ENCODE measurements around the gene PADI1. TPM values are rescaled to one million over a fixed set of nuclear protein-coding genes. Genes with fewer than 3 reads are reported as not detected.

The PADI1 gene
- total and polyA plus RNA-seq, 3 donors from 2014 or later = 0.31 to 1.6 TPM; not detected in 1

DNA sequence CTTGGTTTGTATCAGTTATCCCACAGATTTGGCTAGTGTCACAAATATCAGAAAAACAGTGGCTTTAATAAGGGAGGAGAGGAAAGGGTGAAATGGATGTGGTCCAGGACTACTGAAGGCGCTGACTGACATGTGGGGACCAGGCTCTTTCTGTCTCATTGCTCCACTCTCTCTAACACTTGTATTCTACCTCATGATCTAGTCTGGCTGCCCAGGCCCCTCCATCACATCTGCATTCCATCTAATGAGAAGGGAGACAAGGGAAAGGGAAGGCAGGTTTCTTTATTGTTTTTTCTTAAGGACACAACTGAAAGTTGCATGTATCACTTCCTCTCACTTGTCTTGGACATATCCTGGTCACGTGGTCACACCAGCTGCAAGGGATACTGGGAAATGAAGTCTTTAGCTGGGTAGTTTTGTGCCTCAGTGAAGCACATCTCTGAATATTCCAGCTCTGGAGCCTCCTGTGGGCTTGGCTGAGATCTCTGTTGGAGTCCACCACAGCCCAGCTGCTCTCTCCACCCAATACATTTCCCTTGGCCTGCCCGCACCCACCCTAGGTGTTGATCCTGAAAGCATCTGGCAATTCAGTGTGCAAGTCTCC lies 43.7 kb upstream of the PADI1 start:
- no peak overlapping the region for H3K27ac ChIP-seq
- TF ChIP-seq, protein P1, sequence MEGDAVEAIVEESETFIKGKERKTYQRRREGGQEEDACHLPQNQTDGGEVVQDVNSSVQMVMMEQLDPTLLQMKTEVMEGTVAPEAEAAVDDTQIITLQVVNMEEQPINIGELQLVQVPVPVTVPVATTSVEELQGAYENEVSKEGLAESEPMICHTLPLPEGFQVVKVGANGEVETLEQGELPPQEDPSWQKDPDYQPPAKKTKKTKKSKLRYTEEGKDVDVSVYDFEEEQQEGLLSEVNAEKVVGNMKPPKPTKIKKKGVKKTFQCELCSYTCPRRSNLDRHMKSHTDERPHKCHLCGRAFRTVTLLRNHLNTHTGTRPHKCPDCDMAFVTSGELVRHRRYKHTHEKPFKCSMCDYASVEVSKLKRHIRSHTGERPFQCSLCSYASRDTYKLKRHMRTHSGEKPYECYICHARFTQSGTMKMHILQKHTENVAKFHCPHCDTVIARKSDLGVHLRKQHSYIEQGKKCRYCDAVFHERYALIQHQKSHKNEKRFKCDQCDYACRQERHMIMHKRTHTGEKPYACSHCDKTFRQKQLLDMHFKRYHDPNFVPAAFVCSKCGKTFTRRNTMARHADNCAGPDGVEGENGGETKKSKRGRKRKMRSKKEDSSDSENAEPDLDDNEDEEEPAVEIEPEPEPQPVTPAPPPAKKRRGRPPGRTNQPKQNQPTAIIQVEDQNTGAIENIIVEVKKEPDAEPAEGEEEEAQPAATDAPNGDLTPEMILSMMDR (IDR thresholded peaks at IDR 0.05) = no peak
- TF ChIP-seq POLR2A (IDR thresholded peaks at IDR 0.05) = no peak
- H3K27me3 ChIP-seq = no peaks in the 10 kb centered on the region
- no peaks in the 10 kb centered on the region for H3K36me3 ChIP-seq (ENCODE audit: low read depth, missing control alignments)
- peaks cover 2% of the 10 kb centered on the region for H3K4me1 ChIP-seq
- intact Hi-C loops (cut with DNase I; ENCODE audit: low total_unique reads) = no loop called here
- no peak for DNase-seq
- 69 to 87% methylated on average over 3 of the region's 3 CpGs for WGBS, 2 donors
- H3K9me3 ChIP-seq = no peaks in the 10 kb centered on the region
- H3K4me3 ChIP-seq = no peak overlapping the region

- 85 to 89% methylated on average over 20 of the region's 20 CpGs for WGBS, 2 donors
- intact Hi-C loops (cut with DNase I; ENCODE audit: low total_unique reads) = no loop called here
- H3K4me3 ChIP-seq = no peak overlapping the region
- no peaks in the 10 kb centered on the region for H3K4me1 ChIP-seq
- DNase-seq = no peak
- TF ChIP-seq, protein P1 (IDR thresholded peaks at IDR 0.05) = no peak
- H3K27me3 ChIP-seq = no peaks in the 10 kb centered on the region
- H3K27ac ChIP-seq = no peak overlapping the region
- H3K9me3 ChIP-seq = no peaks in the 10 kb centered on the region
- H3K36me3 ChIP-seq (ENCODE audit: low read depth, missing control alignments) = no peaks in the 10 kb centered on the region
These were observed 42.8 kb upstream of the PADI1 start for GRCh38 chr1:17161926-17162800.

- TF ChIP-seq, protein P1 (IDR thresholded peaks at IDR 0.05) = no peak
- no peak for TF ChIP-seq POLR2A (IDR thresholded peaks at IDR 0.05)
- Histone ChIP-seq H3K27me3 (no peaks in the 10 kb centered on the region), H3K27ac (no peak overlapping the region), H3K9me3 (no peaks in the 10 kb centered on the region), H3K4me3 (no peak overlapping the region), H3K4me1 (no peaks in the 10 kb centered on the region), H3K36me3 (ENCODE audit: low read depth, missing control alignments) (no peaks in the 10 kb centered on the region)
- intact Hi-C loops (cut with DNase I; ENCODE audit: low total_unique reads) = no loop called here
- 76 to 89% methylated on average over 3 to 7 of the region's 7 CpGs for WGBS, 2 donors
- no peak for DNase-seq
These were observed 42.0 kb upstream of the PADI1 start for GRCh38 chr1:17162941-17163340.

DNA sequence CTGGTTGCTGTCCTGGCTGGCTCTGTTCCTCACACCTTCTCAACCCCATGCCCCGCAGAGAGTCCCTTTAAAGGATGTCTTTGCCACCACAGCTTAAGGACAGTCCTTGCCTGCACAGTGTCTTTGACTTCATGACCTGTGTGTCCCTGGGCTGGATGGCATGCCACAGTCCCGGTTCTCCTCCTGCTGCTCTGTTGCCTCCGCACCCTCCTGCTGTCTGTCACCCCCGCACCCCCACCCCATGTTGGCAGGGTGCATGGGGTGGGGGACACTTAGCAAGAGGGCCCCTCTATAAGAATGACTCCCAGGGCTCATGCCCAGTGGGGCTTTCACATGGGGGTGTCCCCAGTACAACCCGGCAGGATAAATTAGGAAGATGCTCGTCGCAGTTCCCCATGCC lies 41.6 kb upstream of the PADI1 start:
- Histone ChIP-seq H3K4me3 (no peak overlapping the region), H3K27me3 (no peaks in the 10 kb centered on the region), H3K4me1 (no peaks in the 10 kb centered on the region), H3K36me3 (ENCODE audit: low read depth, missing control alignments) (no peaks in the 10 kb centered on the region), H3K27ac (no peak overlapping the region), H3K9me3 (no peaks in the 10 kb centered on the region)
- no peak for DNase-seq
- intact Hi-C loops (cut with DNase I; ENCODE audit: low total_unique reads) = no loop called here
- WGBS, 2 donors = 90 to 94% methylated on average over 6 to 7 of the region's 7 CpGs
- no peak for TF ChIP-seq POLR2A (IDR thresholded peaks at IDR 0.05)
- TF ChIP-seq, protein P1 (IDR thresholded peaks at IDR 0.05) = no peak

Data from testis (tissue), 3 donors.